NCI-H446 treated with DMSO at 0.1 percent for 48 hours (cell line): ENCODE measurements around the gene ALAD.
A peak's percentile ranks its signal among the peaks of the same experiment; 100 is the strongest.

Source experiments
- DNase-seq: peaks from one replicate; lab custom pipeline; 2025; lab: John Stamatoyannopoulos, UW

The ALAD gene

DNA sequence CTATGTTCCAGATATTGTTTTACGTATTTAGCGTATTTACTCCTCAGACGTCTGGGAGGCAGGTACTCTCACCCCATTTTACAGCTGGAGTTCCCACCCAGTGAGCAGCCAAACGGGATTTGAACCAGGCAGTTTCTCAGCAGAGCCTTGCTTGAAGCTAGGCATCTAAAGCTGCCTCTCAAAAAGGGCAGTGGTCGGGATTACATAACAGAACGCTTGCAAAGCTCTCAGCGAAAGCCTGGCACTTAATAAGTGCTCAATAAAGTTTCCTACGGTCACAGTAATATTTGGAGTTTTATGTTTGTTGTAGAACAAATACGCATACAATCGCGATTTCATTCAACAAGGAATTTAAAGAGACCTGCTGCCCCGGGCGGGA lies 52.0 kb downstream of the ALAD start:
- no peak for DNase-seq

DNA sequence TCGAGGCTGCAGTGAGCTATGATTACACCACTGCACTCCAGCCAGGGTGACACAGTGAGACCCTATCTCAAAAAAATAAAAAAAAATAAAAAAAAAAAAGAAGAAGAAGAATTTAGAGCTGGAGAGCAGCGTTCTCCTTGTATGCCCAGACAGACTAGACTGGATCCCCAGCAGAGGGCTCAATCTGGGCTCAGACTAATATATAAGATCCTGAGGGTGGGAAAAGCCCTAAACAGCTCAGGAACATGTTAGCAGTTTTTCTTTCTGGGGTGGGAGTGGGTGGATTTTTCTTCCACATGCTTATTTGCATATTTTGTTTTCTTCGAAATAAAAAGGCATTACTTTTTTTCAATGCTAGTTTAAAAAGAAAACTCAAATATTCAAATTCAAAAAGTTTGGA lies 52.6 kb downstream of the ALAD start:
- DNase-seq: no peak

DNA sequence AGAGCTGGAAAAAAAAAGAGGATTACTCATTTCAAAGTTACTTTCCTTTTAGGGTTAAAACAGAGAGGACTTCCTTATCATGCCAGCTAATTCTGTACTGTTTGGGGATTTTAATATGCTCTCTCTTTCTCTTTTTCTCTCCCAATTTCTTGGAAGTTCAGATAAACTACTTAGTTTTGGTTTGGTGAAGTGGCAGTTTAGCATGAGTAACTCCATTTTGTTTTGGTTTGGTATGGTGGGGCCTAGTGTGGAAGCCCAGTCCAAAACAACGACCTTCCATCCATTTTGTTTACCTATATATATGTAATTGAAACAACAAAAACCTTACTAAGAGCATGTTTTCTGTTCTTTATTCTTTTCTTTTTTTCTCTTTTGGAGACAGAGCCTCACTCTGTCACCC lies 55.4 kb downstream of the ALAD start:
- DNase-seq: no peak

DNA sequence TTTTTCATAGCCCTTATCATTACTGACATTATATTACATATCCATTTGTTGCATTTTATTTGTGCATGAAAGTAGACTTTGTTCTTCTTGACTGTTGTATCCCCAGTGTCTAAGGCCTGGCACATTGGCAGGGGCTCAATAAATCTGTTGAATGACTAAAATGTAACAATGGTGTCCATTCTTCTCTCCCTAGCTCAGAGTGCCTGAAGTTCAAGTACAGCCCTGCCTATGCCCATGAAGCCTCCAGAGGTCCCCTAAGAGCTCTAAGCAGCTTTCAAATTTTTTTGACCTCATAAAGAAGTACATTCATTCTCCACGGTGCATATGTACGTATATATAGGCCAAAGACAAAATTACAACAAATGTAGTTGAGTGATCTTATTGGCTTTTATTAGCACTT lies 55.9 kb downstream of the ALAD start:
- DNase-seq: no peak

DNA sequence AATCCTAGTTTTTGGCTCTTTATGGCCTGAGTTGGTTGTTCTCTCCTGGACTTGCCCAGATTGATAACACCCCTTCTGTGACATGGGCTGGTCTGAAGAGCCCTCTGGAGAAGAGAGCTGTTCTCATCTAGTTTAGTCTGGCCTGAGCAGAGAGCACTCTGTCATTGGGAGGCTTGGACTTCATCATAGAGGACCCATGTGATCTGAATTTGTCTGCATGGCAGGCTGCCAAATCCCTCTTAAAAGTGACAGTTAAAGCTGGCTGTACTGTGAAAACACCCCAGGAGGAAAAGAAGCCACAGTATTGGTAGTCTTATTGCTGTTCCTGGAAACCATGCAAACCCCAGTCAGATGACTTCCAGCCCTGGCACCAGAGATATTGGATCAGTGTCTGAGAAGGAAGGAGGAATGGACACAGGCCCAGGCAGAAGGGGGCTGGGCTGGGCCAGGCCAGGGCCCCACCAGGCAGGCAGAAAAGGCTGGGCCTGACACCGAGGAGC lies 57.3 kb downstream of the ALAD start:
- peak; percentile 1 for DNase-seq

DNA sequence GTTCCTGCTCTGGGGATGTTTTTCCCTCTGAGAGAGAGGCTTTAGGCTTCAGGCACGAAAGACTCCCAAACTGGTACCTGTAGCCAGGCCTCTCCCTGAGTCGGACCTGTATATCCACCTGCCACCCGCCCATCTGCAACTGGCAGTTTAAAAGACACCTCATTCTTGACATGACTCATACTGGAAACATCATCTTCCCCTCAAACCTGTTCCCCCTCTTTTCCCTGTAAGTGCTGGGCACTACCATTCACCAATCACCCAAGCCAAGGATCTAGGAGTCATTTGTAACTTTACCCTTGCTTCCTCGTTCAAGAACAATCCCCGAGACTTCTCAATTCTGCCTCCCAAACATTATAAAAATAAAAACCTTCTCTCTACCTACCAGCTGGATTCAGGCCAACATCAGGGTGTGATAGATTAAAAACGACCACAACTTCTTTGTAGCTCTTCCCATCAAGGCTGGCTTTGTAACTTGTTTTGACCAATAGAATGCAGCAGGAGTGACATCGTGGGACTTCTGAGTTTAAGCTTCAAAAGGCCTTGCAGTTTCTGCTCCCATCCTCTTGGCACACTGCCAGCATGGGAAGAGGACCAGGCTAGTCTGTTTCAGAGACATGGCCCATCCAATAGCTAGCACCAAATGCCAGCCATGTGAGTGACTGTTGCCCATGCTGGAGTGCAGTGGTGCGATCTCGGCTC lies 59.2 kb downstream of the ALAD start:
- DNase-seq: no peak

DNA sequence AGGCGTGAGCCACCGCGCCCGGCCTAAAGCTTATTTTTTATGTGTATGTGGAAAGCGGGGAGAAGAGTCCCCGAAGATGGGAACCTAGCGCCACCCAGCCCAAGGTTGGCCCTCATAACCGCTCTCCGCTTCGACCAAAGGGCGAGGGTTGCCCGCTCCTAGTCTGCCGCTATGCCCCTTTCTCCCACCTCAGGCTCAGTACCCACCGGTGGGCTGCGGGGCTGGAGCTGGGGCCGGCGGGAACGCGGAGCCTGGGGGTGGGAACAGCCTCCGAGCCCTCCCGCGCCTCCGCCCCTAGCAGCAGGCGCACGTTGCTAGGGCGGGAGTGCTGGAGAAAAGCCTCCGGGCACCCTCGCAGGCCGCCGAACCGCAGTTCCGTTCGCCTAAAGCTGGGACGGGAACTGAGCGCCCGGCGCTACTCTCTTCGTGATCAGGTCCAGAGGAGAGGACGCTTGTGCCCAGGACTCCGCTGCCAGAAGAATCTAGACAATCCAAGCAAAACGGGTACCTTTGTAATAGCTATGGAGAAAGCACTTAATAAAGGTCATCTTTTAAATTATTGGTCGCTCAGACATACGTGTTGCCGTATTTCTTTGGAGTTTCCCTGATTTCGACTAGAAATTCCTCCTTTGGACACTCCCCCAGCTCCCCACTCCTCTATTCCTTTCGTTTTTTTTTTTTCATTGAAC lies 60.9 kb downstream of the ALAD start, which contains the start of gene WDR31:
Gene WDR31 (minus strand): TSS at position 265 of the 689 bp plus-strand sequence. CDS start 8,253 bp downstream, outside the sequence.
- peak; percentile 49 for DNase-seq

DNA sequence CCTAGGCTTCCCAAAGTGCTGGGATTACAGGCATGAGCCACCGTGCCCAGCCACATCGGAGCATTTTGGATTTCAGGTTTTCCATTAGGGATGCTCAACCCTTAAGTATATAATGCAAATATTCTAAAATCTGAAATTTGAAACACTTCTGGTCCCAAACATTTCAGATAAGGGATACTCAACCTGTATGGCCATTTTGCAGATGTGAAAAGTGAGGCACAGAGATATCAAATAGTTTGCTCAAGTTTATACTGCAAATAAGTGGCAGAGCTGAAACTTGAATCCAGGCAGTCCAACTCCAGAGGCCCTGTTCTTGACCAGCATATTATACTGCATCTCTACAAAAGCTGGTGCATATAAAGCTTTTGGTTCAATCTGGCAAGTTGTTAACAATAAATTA lies 63.4 kb downstream of the ALAD start:
- no peak for DNase-seq
